Trophoblast cell (in vitro differentiated cells and primary cell): ENCODE results near the gene RPS18.

Source experiments
- DNase-seq, 2 donors: peaks; one replicate each; pipeline ENCODE4 v3.0.0-alpha.2; 2016
- H2AFZ ChIP-seq: 2 replicates; pipeline ENCODE4 v1.6.1; 2013; ENCODE audit warnings: low read length, moderate library complexity, mild to moderate bottlenecking; ENCODE audit not compliant: insufficient read depth, poor library complexity
- H2AK5ac ChIP-seq: 2 replicates; pipeline ENCODE4 v1.6.1; 2013; ENCODE audit warnings: mild to moderate bottlenecking, low read length
- H2BK120ac ChIP-seq: 2 replicates; pipeline ENCODE4 v1.6.1; 2013; ENCODE audit warnings: low read length, mild to moderate bottlenecking, moderate library complexity; ENCODE audit not compliant: insufficient read depth, poor library complexity
- H2BK12ac ChIP-seq: 2 replicates; pipeline ENCODE4 v1.6.1; 2013; ENCODE audit warnings: mild to moderate bottlenecking, low read length, moderate library complexity
- H2BK5ac ChIP-seq: 2 replicates; pipeline ENCODE4 v1.6.1; 2013; ENCODE audit warnings: low read length, low read depth, moderate library complexity, mild to moderate bottlenecking; ENCODE audit not compliant: poor library complexity
- H3K14ac ChIP-seq: 2 replicates; pipeline ENCODE4 v1.6.1; 2013; ENCODE audit warnings: mild to moderate bottlenecking, low read length
- H3K18ac ChIP-seq: 2 replicates; pipeline ENCODE4 v1.6.1; 2013; ENCODE audit warnings: mild to moderate bottlenecking, low read length
- H3K23ac ChIP-seq: 2 replicates; pipeline ENCODE4 v1.6.1; 2013; ENCODE audit warnings: low read length
- H3K27ac ChIP-seq: 2 replicates; pipeline ENCODE4 v1.5.1; 2013; ENCODE audit warnings: low read depth, mild to moderate bottlenecking, inconsistent platforms, low read length, moderate library complexity
- H3K27me3 ChIP-seq: 2 replicates; pipeline ENCODE4 v1.6.1; 2013; ENCODE audit warnings: inconsistent platforms, mild to moderate bottlenecking, low read length, moderate library complexity; ENCODE audit not compliant: insufficient read depth
- H3K36me3 ChIP-seq, 2 experiments: 1 replicate in 1 of 2; 2 replicates in 1 of 2; pipeline ENCODE4 v1.6.1; 2013; ENCODE audit warnings: low read length in 2 of 2, mild to moderate bottlenecking in 2 of 2, moderate library complexity in 1 of 2; ENCODE audit not compliant: insufficient read depth in 2 of 2, control insufficient read depth in 1 of 2
- H3K4ac ChIP-seq: 2 replicates; pipeline ENCODE4 v1.6.1; 2013; ENCODE audit warnings: low read depth, mild to moderate bottlenecking, low read length, moderate library complexity
- H3K4me1 ChIP-seq, 2 experiments: 1 replicate in 1 of 2; 2 replicates in 1 of 2; pipeline ENCODE4 v1.6.1; 2013; ENCODE audit warnings: low read length in 2 of 2, mild to moderate bottlenecking in 2 of 2, moderate library complexity in 1 of 2; ENCODE audit not compliant: insufficient read depth in 2 of 2, control insufficient read depth in 1 of 2
- H3K4me2 ChIP-seq: 2 replicates; pipeline ENCODE4 v1.6.1; 2013; ENCODE audit warnings: inconsistent platforms, mild to moderate bottlenecking, low read length, moderate library complexity
- H3K4me3 ChIP-seq: 2 replicates; pipeline ENCODE4 v1.5.1; 2013; ENCODE audit warnings: mild to moderate bottlenecking, low read depth, low read length, inconsistent platforms
- H3K79me1 ChIP-seq: one replicate; pipeline ENCODE4 v1.6.1; 2013; ENCODE audit warnings: low read length
- H3K79me2 ChIP-seq: 2 replicates; pipeline ENCODE4 v1.6.1; 2013; ENCODE audit warnings: low read length, mild to moderate bottlenecking; ENCODE audit not compliant: control insufficient read depth, insufficient read depth, poor library complexity
- H3K9ac ChIP-seq: 2 replicates; pipeline ENCODE4 v1.6.1; 2013; ENCODE audit warnings: mild to moderate bottlenecking, low read length
- H3K9me3 ChIP-seq: 2 replicates; pipeline ENCODE4 v1.6.1; 2013; ENCODE audit warnings: low read depth, mild to moderate bottlenecking, control low read depth, inconsistent platforms, low read length; ENCODE audit not compliant: insufficient read depth
- H4K12ac ChIP-seq: 2 replicates; pipeline ENCODE4 v1.6.1; 2013; ENCODE audit warnings: low read depth, mild to moderate bottlenecking, low read length, moderate library complexity
- H4K8ac ChIP-seq: 2 replicates; pipeline ENCODE4 v1.6.1; 2013; ENCODE audit warnings: low read depth, mild to moderate bottlenecking, low read length, moderate library complexity
- H4K91ac ChIP-seq: one replicate; pipeline ENCODE4 v1.6.1; 2013; ENCODE audit warnings: low read depth, mild to moderate bottlenecking, low read length, moderate library complexity
- WGBS: extraction: QIAGEN DNeasy Blood & Tissue Kit; methylation state at CpG from one replicate; pipeline ENCODE4 v1.1.7; 2013; ENCODE audit warnings: missing lambda C conversion rate; ENCODE audit not compliant: insufficient read length, insufficient coverage; ENCODE audit errors: extremely low coverage; 5-methylcytosine and 5-hydroxymethylcytosine counted together

RPS18 gene

GRCh38 chr6:33278392-33278741 lies 6.5 kb downstream of the RPS18 start:
- no peak overlapping the region for H4K91ac ChIP-seq
- peaks cover 9% of the 10 kb centered on the region for H3K79me1 ChIP-seq
- H3K4me3 ChIP-seq: no peak overlapping the region
- H3K36me3 ChIP-seq: peaks cover 47 to 58% of the 10 kb centered on the region in 2 experiments
- no peak overlapping the region for H4K8ac ChIP-seq
- H3K4ac ChIP-seq: peak overlapping the region; percentile 9
- no peak overlapping the region for H2AFZ ChIP-seq
- H3K9me3 ChIP-seq: no peaks in the 10 kb centered on the region
- H3K4me1 ChIP-seq: peaks cover 3 to 12% of the 10 kb centered on the region in 2 experiments
- peak overlapping the region; percentile 1 for H4K12ac ChIP-seq
- H3K18ac ChIP-seq: no peak overlapping the region
- H3K27me3 ChIP-seq: no peaks in the 10 kb centered on the region
- no peak overlapping the region for H3K27ac ChIP-seq
- no peak for DNase-seq
- no peak overlapping the region for H3K14ac ChIP-seq
- H3K23ac ChIP-seq: no peak overlapping the region
- no peak overlapping the region for H2BK120ac ChIP-seq
- peaks cover 10% of the 10 kb centered on the region for H3K79me2 ChIP-seq
- H2AK5ac ChIP-seq: peak overlapping the region; percentile 27
- no peak overlapping the region for H2BK5ac ChIP-seq
- no peak overlapping the region for H3K4me2 ChIP-seq
- WGBS: no CpG with 5 or more reads among the region's 9 CpGs
- no peak overlapping the region for H3K9ac ChIP-seq
- H2BK12ac ChIP-seq: no peak overlapping the region

- Histone ChIP-seq H2BK12ac (no peak overlapping the region), H2BK120ac (no peak overlapping the region), H3K4me1 (peaks cover 3 to 12% of the 10 kb centered on the region in 2 experiments), H2AFZ (no peak overlapping the region), H3K14ac (no peak overlapping the region), H3K4ac (no peak overlapping the region), H3K9ac (no peak overlapping the region), H3K4me3 (no peak overlapping the region), H2BK5ac (no peak overlapping the region), H3K27ac (no peak overlapping the region), H4K8ac (no peak overlapping the region), H3K27me3 (no peaks in the 10 kb centered on the region), H3K23ac (no peak overlapping the region), H4K91ac (no peak overlapping the region), H3K9me3 (no peaks in the 10 kb centered on the region), H4K12ac (no peak overlapping the region), H3K79me2 (peaks cover 10% of the 10 kb centered on the region), H2AK5ac (no peak overlapping the region), H3K18ac (no peak overlapping the region), H3K4me2 (no peak overlapping the region), H3K79me1 (peaks cover 9% of the 10 kb centered on the region), H3K36me3 (peaks cover 51 to 59% of the 10 kb centered on the region in 2 experiments)
- DNase-seq: no peak
- WGBS: no CpG with 5 or more reads among the region's 3 CpGs
These were observed 6.9 kb downstream of the RPS18 start for GRCh38 chr6:33278810-33279209.

- no peak overlapping the region for H2BK5ac ChIP-seq
- H2AFZ ChIP-seq: no peak overlapping the region
- H3K9ac ChIP-seq: no peak overlapping the region
- H3K79me1 ChIP-seq: peaks cover 9% of the 10 kb centered on the region
- no CpG with 5 or more reads among the region's 13 CpGs for WGBS
- no peak overlapping the region for H4K8ac ChIP-seq
- H3K23ac ChIP-seq: no peak overlapping the region
- H3K79me2 ChIP-seq: peaks cover 8% of the 10 kb centered on the region
- peaks cover 3 to 10% of the 10 kb centered on the region in 2 experiments for H3K4me1 ChIP-seq
- DNase-seq: no peak
- peaks cover 47 to 58% of the 10 kb centered on the region in 2 experiments for H3K36me3 ChIP-seq
- H3K9me3 ChIP-seq: no peaks in the 10 kb centered on the region
- no peak overlapping the region for H2AK5ac ChIP-seq
- no peak overlapping the region for H2BK12ac ChIP-seq
- no peak overlapping the region for H3K18ac ChIP-seq
- no peak overlapping the region for H2BK120ac ChIP-seq
- H3K14ac ChIP-seq: no peak overlapping the region
- H4K91ac ChIP-seq: no peak overlapping the region
- no peaks in the 10 kb centered on the region for H3K27me3 ChIP-seq
- H3K4me3 ChIP-seq: no peak overlapping the region
- H3K4ac ChIP-seq: no peak overlapping the region
- no peak overlapping the region for H3K4me2 ChIP-seq
- no peak overlapping the region for H3K27ac ChIP-seq
- no peak overlapping the region for H4K12ac ChIP-seq
These were observed 7.4 kb downstream of the RPS18 start for GRCh38 chr6:33279257-33279695.

GRCh38 chr6:33279971-33280511 lies 8.2 kb downstream of the RPS18 start:
- H3K79me1 ChIP-seq: peaks cover 9% of the 10 kb centered on the region
- H3K4ac ChIP-seq: no peak overlapping the region
- no peak overlapping the region for H4K12ac ChIP-seq
- H2BK120ac ChIP-seq: no peak overlapping the region
- no peak overlapping the region for H2AFZ ChIP-seq
- no CpG with 5 or more reads among the region's 5 CpGs for WGBS
- H3K27ac ChIP-seq: no peak overlapping the region
- H3K4me1 ChIP-seq: peaks cover 3 to 9% of the 10 kb centered on the region in 2 experiments
- H3K9ac ChIP-seq: no peak overlapping the region
- no peak overlapping the region for H3K14ac ChIP-seq
- H3K4me2 ChIP-seq: no peak overlapping the region
- H2BK12ac ChIP-seq: no peak overlapping the region
- H4K8ac ChIP-seq: no peak overlapping the region
- no peak overlapping the region for H3K18ac ChIP-seq
- H2AK5ac ChIP-seq: no peak overlapping the region
- peaks cover 47 to 55% of the 10 kb centered on the region in 2 experiments for H3K36me3 ChIP-seq
- H3K79me2 ChIP-seq: peaks cover 8% of the 10 kb centered on the region
- H3K27me3 ChIP-seq: no peaks in the 10 kb centered on the region
- no peak overlapping the region for H3K23ac ChIP-seq
- peak; percentile 49 to 65 for DNase-seq
- H3K4me3 ChIP-seq: no peak overlapping the region
- H2BK5ac ChIP-seq: no peak overlapping the region
- H4K91ac ChIP-seq: no peak overlapping the region
- no peaks in the 10 kb centered on the region for H3K9me3 ChIP-seq
